ENCODE data around the gene SLC12A2. TPM values are rescaled to one million over a fixed set of nuclear protein-coding genes. Genes with fewer than 3 reads are reported as not detected.
A peak's percentile ranks its signal among the peaks of the same experiment; 100 is the strongest.

Gene SLC12A2
- total RNA-seq, 2 experiments from 2014 or later: 15.3 to 16.4 TPM

GRCh38 chr5:128197896-128198522, 114.4 kb downstream of the SLC12A2 start:
- H3K27me3 Mint-ChIP-seq: no peaks in the 10 kb centered on the region
- H3K4me3 Mint-ChIP-seq: no peak overlapping the region
- CTCF ChIA-PET: no interaction called here
- peaks cover 1% of the 10 kb centered on the region for H3K36me3 Mint-ChIP-seq (ENCODE audit: low read depth)
- POLR2A ChIA-PET: interaction anchor here (0.6 kb wide), 1 partner anchor 9 kb away, joined by 4 read pairs; no protein-coding TSS in a partner anchor
- DNase-seq: peak; percentile 16
- peaks cover 37% of the 10 kb centered on the region for H3K4me1 Mint-ChIP-seq
- no peak overlapping the region for H3K27ac Mint-ChIP-seq
- no peaks in the 10 kb centered on the region for H3K9me3 Mint-ChIP-seq

DNA sequence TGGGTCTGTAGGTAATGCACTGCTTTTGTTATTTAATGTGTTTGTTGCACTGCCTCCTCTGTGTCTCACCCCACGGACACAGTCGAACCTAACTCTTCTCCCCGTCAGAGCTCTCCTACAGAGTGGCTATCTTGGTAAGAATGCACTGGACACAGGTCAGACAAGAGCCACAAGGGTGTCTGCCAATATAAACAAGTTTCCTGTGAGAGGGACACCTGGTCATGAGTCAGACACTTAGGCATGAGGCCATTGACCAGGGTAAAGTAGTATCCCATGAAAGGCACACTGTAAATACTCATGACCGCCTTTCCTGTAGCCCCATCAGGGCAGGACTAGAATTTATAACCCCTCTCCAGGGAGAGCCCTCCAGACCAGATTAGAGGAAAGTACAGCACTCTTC, 115.5 kb downstream of the SLC12A2 start:
- H3K27ac Mint-ChIP-seq: no peak overlapping the region
- ChIA-PET POLR2A (no interaction called here), CTCF (interaction anchor here (0.6 kb wide), 1 partner anchor 441 kb away, joined by 3 read pairs; no protein-coding TSS in a partner anchor)
- DNase-seq: no peak
- peaks cover 32% of the 10 kb centered on the region for H3K4me1 Mint-ChIP-seq
- H3K9me3 Mint-ChIP-seq: no peaks in the 10 kb centered on the region
- no peak overlapping the region for H3K4me3 Mint-ChIP-seq
- peaks cover 1% of the 10 kb centered on the region for H3K36me3 Mint-ChIP-seq (ENCODE audit: low read depth)
- no peaks in the 10 kb centered on the region for H3K27me3 Mint-ChIP-seq

DNA sequence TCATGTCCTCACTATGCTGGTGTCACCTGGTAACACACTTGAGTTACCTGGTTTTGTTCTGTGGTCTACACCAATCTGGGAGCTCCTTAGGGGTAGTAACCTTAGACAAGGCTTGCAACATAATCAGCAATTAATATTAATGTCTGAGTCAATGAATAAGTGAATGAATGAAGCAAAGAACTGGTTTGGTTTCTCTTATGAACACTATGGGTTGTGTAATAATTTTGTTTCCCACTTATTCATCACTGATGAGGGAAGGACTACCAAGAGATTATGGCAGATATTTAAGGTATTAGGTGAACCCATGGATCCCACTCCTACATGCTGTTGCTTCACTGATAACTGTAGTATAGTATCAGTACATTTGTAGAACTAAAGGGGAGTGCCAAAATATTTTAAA, 116.0 kb downstream of the SLC12A2 start:
- H3K9me3 Mint-ChIP-seq: no peaks in the 10 kb centered on the region
- CTCF ChIA-PET: interaction anchor here (0.6 kb wide), 1 partner anchor 442 kb away, joined by 3 read pairs; no protein-coding TSS in a partner anchor

DNA sequence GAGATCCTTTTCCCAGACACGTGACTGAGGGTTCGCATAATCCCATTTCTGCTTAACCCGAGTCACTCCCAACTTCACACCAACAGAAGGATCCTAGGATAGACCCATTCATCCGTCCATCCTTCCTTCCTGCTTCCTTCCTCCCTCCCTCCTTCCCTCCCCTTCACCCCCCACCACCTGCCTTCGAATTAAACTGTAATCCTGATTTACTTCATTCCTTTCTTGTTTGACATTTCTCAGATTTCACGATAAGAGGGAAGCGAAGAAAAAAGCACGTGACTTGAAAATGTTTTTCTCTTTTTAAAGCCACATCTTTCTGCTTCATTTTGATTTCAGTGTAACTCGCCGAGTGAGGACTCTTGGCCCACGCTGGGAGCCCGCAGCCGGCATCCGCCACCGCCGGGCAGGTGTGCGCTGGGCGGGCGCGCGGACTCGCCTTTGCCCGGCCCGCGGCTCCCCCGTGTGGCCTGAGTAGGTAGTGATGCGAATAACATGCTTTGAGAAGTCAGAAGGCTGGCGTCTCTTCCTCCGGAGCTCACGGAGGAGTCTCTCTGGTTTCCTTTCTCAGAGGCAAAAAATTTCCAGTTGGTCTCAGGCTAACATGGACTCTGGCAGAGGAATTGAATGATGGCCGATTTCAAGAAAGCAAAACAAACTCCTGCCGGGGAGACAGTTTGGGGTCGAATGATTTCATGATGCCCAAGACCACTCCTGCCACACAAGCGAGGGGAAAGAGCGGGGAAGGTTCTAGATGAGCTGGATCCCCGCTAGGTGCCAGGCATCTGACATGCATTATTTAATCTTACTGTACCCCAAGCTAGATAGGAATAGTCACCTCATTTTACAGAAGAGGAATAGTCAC, 117.7 kb downstream of the SLC12A2 start:
- H3K27me3 Mint-ChIP-seq: peaks cover 1% of the 10 kb centered on the region

More for the DNA sequence above, 116.0 kb downstream of the SLC12A2 start:
- peaks cover 1% of the 10 kb centered on the region for H3K36me3 Mint-ChIP-seq (ENCODE audit: low read depth)
- H3K27me3 Mint-ChIP-seq: peaks cover 1% of the 10 kb centered on the region
- POLR2A ChIA-PET: no interaction called here
- H3K4me3 Mint-ChIP-seq: no peak overlapping the region
- H3K4me1 Mint-ChIP-seq: peaks cover 29% of the 10 kb centered on the region
- no peak for DNase-seq
- no peak overlapping the region for H3K27ac Mint-ChIP-seq

GRCh38 chr5:128202320-128202719, 118.8 kb downstream of the SLC12A2 start:
- ChIA-PET POLR2A (no interaction called here), CTCF (no interaction called here)
- Mint-ChIP-seq H3K27me3 (peaks cover 1% of the 10 kb centered on the region), H3K4me3 (no peak overlapping the region), H3K9me3 (no peaks in the 10 kb centered on the region), H3K36me3 (ENCODE audit: low read depth) (peaks cover 1% of the 10 kb centered on the region), H3K27ac (no peak overlapping the region), H3K4me1 (peaks cover 15% of the 10 kb centered on the region)
- DNase-seq: no peak

More for the DNA sequence above, 117.7 kb downstream of the SLC12A2 start:
- POLR2A ChIA-PET: no interaction called here
- H3K27ac Mint-ChIP-seq: no peak overlapping the region
- peak; percentile 84 for DNase-seq
- H3K4me3 Mint-ChIP-seq: no peak overlapping the region
- H3K9me3 Mint-ChIP-seq: no peaks in the 10 kb centered on the region
- CTCF ChIA-PET: interaction anchor here (0.6 to 1.0 kb wide), 3 partner anchors 76 to 607 kb away, joined by 3 to 4 read pairs (median 3); no protein-coding TSS in a partner anchor
- H3K4me1 Mint-ChIP-seq: peaks cover 26% of the 10 kb centered on the region
- peaks cover 1% of the 10 kb centered on the region for H3K36me3 Mint-ChIP-seq (ENCODE audit: low read depth)

GRCh38 chr5:128208436-128208835, 124.9 kb downstream of the SLC12A2 start:
- no peaks in the 10 kb centered on the region for H3K4me1 Mint-ChIP-seq
- H3K27me3 Mint-ChIP-seq: peaks cover 3% of the 10 kb centered on the region
- H3K4me3 Mint-ChIP-seq: no peak overlapping the region
- ChIA-PET CTCF (no interaction called here), POLR2A (no interaction called here)
- H3K36me3 Mint-ChIP-seq (ENCODE audit: low read depth): no peaks in the 10 kb centered on the region
- no peak for DNase-seq
- no peak overlapping the region for H3K27ac Mint-ChIP-seq
- no peaks in the 10 kb centered on the region for H3K9me3 Mint-ChIP-seq

DNA sequence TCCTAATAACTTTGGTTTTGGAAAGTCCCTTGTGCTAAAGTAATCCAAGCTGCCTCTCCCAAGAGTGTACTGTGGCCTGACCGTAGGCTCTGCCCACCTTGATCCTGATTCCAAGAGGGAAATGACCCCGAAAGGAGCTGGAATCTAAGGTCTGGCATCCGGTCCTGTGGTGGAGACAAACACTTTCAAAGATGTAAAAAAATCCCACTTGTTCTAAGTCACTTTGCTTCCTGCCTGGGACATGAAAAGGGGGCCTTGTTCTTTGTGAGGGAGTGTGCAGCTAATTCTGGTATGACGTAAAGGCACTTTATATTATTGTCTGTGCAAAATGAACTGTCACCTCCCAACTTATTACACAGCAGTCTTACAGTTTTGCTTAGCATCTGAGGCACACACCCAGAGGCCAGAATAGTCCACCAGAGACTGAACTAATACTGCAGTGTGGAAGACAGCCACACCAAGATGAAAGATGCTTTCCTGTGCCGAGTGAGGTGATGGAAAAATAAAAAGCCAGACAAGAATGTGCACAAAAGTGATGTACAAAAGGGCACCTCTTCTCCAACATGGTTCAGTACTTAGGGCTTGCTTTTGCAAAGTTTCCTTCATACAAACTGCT, 128.7 kb downstream of the SLC12A2 start:
- no peak for DNase-seq
- H3K4me1 Mint-ChIP-seq: no peaks in the 10 kb centered on the region
- peaks cover 2% of the 10 kb centered on the region for H3K27me3 Mint-ChIP-seq
- ChIA-PET CTCF (no interaction called here), POLR2A (no interaction called here)
- H3K9me3 Mint-ChIP-seq: no peaks in the 10 kb centered on the region
- no peak overlapping the region for H3K4me3 Mint-ChIP-seq
- no peaks in the 10 kb centered on the region for H3K36me3 Mint-ChIP-seq (ENCODE audit: low read depth)
- no peak overlapping the region for H3K27ac Mint-ChIP-seq

DNA sequence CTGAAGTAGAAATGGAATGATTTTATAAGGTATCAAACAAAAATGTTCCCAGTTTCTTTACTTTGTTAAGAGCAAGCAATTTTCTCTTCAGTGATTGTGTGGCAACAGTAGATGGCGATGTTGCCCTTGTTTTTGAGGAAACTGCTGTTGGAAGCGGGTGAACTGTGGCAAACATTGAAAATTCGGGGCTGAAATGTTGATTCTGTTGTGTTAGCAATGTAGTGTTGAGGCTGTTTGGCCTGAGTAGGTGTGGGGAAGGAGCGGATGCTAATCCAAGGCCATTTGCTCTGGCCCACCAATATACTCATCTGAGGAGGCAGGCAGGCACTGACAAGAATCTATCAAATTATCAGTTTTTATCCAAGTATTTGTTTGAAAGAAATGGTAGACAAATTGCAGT, 129.8 kb downstream of the SLC12A2 start:
- ChIA-PET CTCF (no interaction called here), POLR2A (no interaction called here)
- peak; percentile 62 for DNase-seq
- Mint-ChIP-seq H3K27me3 (peaks cover 2% of the 10 kb centered on the region), H3K4me3 (no peak overlapping the region), H3K36me3 (ENCODE audit: low read depth) (no peaks in the 10 kb centered on the region), H3K27ac (no peak overlapping the region), H3K4me1 (no peaks in the 10 kb centered on the region), H3K9me3 (no peaks in the 10 kb centered on the region)

DNA sequence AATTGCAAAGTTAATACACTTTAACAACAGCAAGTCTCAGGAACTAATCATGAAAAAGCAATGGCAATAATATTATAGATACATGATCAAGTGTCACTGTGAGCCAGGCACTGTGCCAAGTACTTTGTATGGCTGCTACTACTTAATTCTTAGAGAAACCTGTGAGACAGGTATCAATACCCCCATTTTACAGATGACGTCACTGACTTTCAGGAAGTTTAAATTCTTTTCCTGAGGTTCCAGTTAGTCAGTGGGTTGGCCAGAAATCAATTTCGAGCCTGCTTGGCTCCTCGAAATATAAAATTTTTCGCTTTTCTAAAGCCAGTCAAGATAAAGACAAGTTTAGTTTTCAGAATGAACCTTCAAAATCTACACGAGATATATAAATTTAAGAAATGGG, 130.3 kb downstream of the SLC12A2 start:
- no peaks in the 10 kb centered on the region for H3K9me3 Mint-ChIP-seq
- POLR2A ChIA-PET: no interaction called here

GRCh38 chr5:128216285-128216684, 132.7 kb downstream of the SLC12A2 start:
- no peak for DNase-seq
- no peaks in the 10 kb centered on the region for H3K9me3 Mint-ChIP-seq
- no peaks in the 10 kb centered on the region for H3K4me1 Mint-ChIP-seq
- POLR2A ChIA-PET: no interaction called here
- no peak overlapping the region for H3K27ac Mint-ChIP-seq
- no peak overlapping the region for H3K4me3 Mint-ChIP-seq
- CTCF ChIA-PET: no interaction called here
- H3K27me3 Mint-ChIP-seq: peaks cover 4% of the 10 kb centered on the region
- no peaks in the 10 kb centered on the region for H3K36me3 Mint-ChIP-seq (ENCODE audit: low read depth)

More for the DNA sequence above, 130.3 kb downstream of the SLC12A2 start:
- CTCF ChIA-PET: no interaction called here
- DNase-seq: no peak
- Mint-ChIP-seq H3K27me3 (peaks cover 2% of the 10 kb centered on the region), H3K4me3 (no peak overlapping the region), H3K36me3 (ENCODE audit: low read depth) (no peaks in the 10 kb centered on the region), H3K27ac (no peak overlapping the region), H3K4me1 (no peaks in the 10 kb centered on the region)

- ChIA-PET POLR2A (no interaction called here), CTCF (no interaction called here)
- no peaks in the 10 kb centered on the region for H3K9me3 Mint-ChIP-seq
- DNase-seq: no peak
- H3K27ac Mint-ChIP-seq: no peak overlapping the region
- H3K4me3 Mint-ChIP-seq: no peak overlapping the region
- H3K36me3 Mint-ChIP-seq (ENCODE audit: low read depth): no peaks in the 10 kb centered on the region
- H3K4me1 Mint-ChIP-seq: no peaks in the 10 kb centered on the region
- peaks cover 4% of the 10 kb centered on the region for H3K27me3 Mint-ChIP-seq
These were observed 133.4 kb downstream of the SLC12A2 start for GRCh38 chr5:128216860-128217531.

DNA sequence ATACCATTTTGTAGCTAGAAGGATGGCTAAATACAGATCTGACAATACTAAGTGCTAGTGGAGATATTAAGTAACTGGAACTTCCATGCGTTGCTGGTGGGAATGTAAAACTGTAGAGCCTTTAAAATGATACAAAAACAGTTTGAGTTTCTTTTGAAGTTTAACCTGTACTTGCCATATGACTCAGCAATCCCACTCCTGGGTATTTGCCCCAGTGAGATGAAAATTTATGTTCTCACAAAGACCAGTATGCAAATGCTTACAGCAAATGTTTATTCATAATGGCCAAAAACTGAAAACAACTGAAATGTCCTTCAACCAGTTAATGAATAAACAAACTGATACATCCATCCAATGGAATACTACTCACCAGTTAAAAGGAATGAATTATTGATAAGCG, 137.3 kb downstream of the SLC12A2 start:
- Mint-ChIP-seq H3K27ac (no peak overlapping the region), H3K4me3 (no peak overlapping the region), H3K9me3 (no peaks in the 10 kb centered on the region), H3K4me1 (no peaks in the 10 kb centered on the region), H3K27me3 (peaks cover 2% of the 10 kb centered on the region), H3K36me3 (ENCODE audit: low read depth) (no peaks in the 10 kb centered on the region)
- no peak for DNase-seq
- ChIA-PET POLR2A (no interaction called here), CTCF (no interaction called here)

GRCh38 chr5:128224336-128224735, 140.8 kb downstream of the SLC12A2 start:
- H3K9me3 Mint-ChIP-seq: no peaks in the 10 kb centered on the region
- no peaks in the 10 kb centered on the region for H3K36me3 Mint-ChIP-seq (ENCODE audit: low read depth)
- H3K4me1 Mint-ChIP-seq: no peaks in the 10 kb centered on the region
- H3K4me3 Mint-ChIP-seq: no peak overlapping the region
- POLR2A ChIA-PET: no interaction called here
- no peak overlapping the region for H3K27ac Mint-ChIP-seq
- peaks cover 2% of the 10 kb centered on the region for H3K27me3 Mint-ChIP-seq
- no peak for DNase-seq
- CTCF ChIA-PET: no interaction called here

Data from activated CD4-positive, alpha-beta T cell treated with anti-CD3 and anti-CD28 coated beads, Interleukin-2, amount 10 ng/mL, durations not matched to agents 7 days and 5 days (primary cell).